SK-N-SH (cell line): Measurements from ENCODE around the gene PTPRD.

ENCODE experiments used
- EZH2phosphoT487 ChIP-seq: fragments of 200-600 bp; sonication (generic); IDR thresholded peaks from 2 replicates; pipeline ENCODE4 v1.6.1; 2017; ENCODE audit warnings: low read depth, mixed run types, mild to moderate bottlenecking, antibody characterized with exemption, moderate library complexity, borderline replicate concordance
- GATA2 ChIP-seq: sonication (generic); formaldehyde crosslinking; IDR thresholded peaks from 2 replicates; pipeline ENCODE4 v1.5.0; 2020; ENCODE audit warnings: mild to moderate bottlenecking, missing genetic modification reagents
- NFIC ChIP-seq: IDR thresholded peaks from 2 replicates; pipeline ENCODE4 v1.4.0; 2012; ENCODE audit warnings: borderline replicate concordance
- POLR2AphosphoS5 ChIP-seq: IDR thresholded peaks from 2 replicates; pipeline ENCODE4 v1.6.1; 2012; ENCODE audit warnings: low read depth, low read length
- RCOR1 ChIP-seq: fragments of 150-350 bp; IDR thresholded peaks from 2 replicates; pipeline ENCODE4 v1.6.1; 2017; ENCODE audit warnings: antibody characterized with exemption, low read length
- YY1 ChIP-seq: IDR thresholded peaks from 2 replicates; pipeline ENCODE4 v1.4.0; 2012; ENCODE audit warnings: low read depth, mild to moderate bottlenecking
- TF ChIP-seq, protein P1 (sequence below): fragments of 200-600 bp; sonication (generic); IDR thresholded peaks from 2 replicates; pipeline ENCODE4 v1.6.1; 2017; ENCODE audit warnings: antibody characterized with exemption, mild to moderate bottlenecking, moderate library complexity
- TF ChIP-seq, protein P2 (sequence below): fragments of 150-350 bp; IDR thresholded peaks from 2 replicates; pipeline ENCODE4 v1.6.1; 2017; ENCODE audit warnings: antibody characterized with exemption, low read length, low read depth, borderline replicate concordance
- TF ChIP-seq, protein P3 (sequence below): IDR thresholded peaks from 2 replicates; pipeline ENCODE4 v1.4.0; 2012; ENCODE audit warnings: low read depth, borderline replicate concordance

DNA sequence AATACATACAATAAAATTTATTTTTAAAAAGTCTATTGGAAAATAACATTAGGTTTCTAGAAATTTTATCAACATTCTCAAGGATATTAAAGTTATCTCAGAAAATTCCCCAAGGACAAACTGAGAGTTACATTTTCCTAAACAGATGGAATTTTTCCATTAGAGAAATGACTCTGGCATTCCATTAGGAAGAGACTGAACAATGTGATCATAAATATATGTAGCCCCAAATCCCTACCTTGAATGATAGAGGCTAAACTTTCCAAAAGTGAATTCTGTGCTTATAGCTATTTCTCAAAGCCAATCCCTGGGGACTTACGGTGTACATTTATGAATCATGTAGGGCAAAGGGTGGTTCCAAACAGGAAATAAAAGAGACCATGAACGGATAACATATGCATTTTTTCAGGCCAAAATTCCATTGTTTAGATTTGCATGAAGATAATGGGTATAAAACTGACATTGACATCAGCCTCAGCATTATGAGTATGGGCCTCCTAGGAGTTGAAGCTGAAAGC lies 1632.2 kb downstream of the PTPRD start:
- no peak for TF ChIP-seq POLR2AphosphoS5
- TF ChIP-seq, protein P1, sequence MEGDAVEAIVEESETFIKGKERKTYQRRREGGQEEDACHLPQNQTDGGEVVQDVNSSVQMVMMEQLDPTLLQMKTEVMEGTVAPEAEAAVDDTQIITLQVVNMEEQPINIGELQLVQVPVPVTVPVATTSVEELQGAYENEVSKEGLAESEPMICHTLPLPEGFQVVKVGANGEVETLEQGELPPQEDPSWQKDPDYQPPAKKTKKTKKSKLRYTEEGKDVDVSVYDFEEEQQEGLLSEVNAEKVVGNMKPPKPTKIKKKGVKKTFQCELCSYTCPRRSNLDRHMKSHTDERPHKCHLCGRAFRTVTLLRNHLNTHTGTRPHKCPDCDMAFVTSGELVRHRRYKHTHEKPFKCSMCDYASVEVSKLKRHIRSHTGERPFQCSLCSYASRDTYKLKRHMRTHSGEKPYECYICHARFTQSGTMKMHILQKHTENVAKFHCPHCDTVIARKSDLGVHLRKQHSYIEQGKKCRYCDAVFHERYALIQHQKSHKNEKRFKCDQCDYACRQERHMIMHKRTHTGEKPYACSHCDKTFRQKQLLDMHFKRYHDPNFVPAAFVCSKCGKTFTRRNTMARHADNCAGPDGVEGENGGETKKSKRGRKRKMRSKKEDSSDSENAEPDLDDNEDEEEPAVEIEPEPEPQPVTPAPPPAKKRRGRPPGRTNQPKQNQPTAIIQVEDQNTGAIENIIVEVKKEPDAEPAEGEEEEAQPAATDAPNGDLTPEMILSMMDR: no peak
- TF ChIP-seq, protein P2, sequence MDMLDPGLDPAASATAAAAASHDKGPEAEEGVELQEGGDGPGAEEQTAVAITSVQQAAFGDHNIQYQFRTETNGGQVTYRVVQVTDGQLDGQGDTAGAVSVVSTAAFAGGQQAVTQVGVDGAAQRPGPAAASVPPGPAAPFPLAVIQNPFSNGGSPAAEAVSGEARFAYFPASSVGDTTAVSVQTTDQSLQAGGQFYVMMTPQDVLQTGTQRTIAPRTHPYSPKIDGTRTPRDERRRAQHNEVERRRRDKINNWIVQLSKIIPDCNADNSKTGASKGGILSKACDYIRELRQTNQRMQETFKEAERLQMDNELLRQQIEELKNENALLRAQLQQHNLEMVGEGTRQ: no peak
- TF ChIP-seq, protein P3, sequence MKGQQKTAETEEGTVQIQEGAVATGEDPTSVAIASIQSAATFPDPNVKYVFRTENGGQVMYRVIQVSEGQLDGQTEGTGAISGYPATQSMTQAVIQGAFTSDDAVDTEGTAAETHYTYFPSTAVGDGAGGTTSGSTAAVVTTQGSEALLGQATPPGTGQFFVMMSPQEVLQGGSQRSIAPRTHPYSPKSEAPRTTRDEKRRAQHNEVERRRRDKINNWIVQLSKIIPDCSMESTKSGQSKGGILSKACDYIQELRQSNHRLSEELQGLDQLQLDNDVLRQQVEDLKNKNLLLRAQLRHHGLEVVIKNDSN: no peak
- no peak for TF ChIP-seq EZH2phosphoT487
- TF ChIP-seq YY1: no peak
- TF ChIP-seq GATA2 (CRISPR knock-in tag): no peak
- TF ChIP-seq RCOR1: no peak
- TF ChIP-seq NFIC: no peak
